Heart right ventricle (tissue), 16 donors: Measurements from ENCODE around the gene DENND10. TPM values are rescaled to one million over a fixed set of nuclear protein-coding genes. Genes with fewer than 3 reads are reported as not detected.
A peak's percentile ranks its signal among the peaks of the same experiment; 100 is the strongest.
"Not testable (repeated sequence)": the region's sequence is repeated elsewhere in the genome, so short reads cannot be mapped to it uniquely, and the experiment has no call there.

ENCODE experiments used
- ATAC-seq, 8 donors: fragments of 200-7000 bp; cut with Tn5 transposase; one replicate each; pipeline ENCODE4 v1.9.1; 2020; ENCODE audit warnings: mild to moderate bottlenecking in 8 of 8, moderate library complexity in 8 of 8, moderate number of reproducible peaks in 1 of 8
- DNase-seq, 2 donors: peaks; one replicate each; pipeline ENCODE4 v3.0.0-alpha.2; 2020
- H3K27ac ChIP-seq, 10 donors: fragments of 200-600 bp; sonication (generic) in 2 of 10; one replicate each; pipeline versions ENCODE4 v1.5.0 to v1.8.0; 2020 to 2022; ENCODE audit warnings: mild to moderate bottlenecking in 3 of 10
- H3K27me3 ChIP-seq, 7 donors: fragments of 200-600 bp; one replicate each; pipeline ENCODE4 v1.8.0; 2021 to 2022; ENCODE audit warnings: mild to moderate bottlenecking in 2 of 7
- H3K36me3 ChIP-seq, 9 donors: fragments of 200-600 bp; sonication (generic) in 1 of 9; one replicate each; pipeline versions ENCODE4 v1.5.0 to v1.8.0; 2020 to 2022; ENCODE audit warnings: mild to moderate bottlenecking in 2 of 9
- H3K4me1 ChIP-seq, 9 donors: fragments of 200-600 bp; sonication (generic) in 1 of 9; one replicate each; pipeline versions ENCODE4 v1.5.0 to v1.8.0; 2020 to 2022; ENCODE audit warnings: mild to moderate bottlenecking in 4 of 9
- H3K4me3 ChIP-seq, 10 donors: fragments of 200-600 bp; sonication (generic) in 2 of 10; one replicate each; pipeline versions ENCODE4 v1.5.0 to v1.8.0; 2020 to 2022; ENCODE audit warnings: mild to moderate bottlenecking in 7 of 10, moderate library complexity in 2 of 10
- H3K9me3 ChIP-seq, 11 donors: fragments of 200-600 bp in 10 of 11; sonication (generic) in 2 of 11; one replicate each; pipeline versions ENCODE4 v1.5.0 to v1.8.0; 2013 to 2022; ENCODE audit warnings: mild to moderate bottlenecking in 2 of 11, control low read depth in 1 of 11, moderate library complexity in 1 of 11
- CTCF ChIP-seq, 9 donors: fragments of 200-600 bp; sonication (generic) in 2 of 9; IDR thresholded peaks; one replicate each; pipeline versions ENCODE4 v1.5.0 to v1.8.0; 2021 to 2022; ENCODE audit warnings: antibody characterized with exemption in 9 of 9, mild to moderate bottlenecking in 5 of 9, moderate library complexity in 1 of 9
- WGBS, 2 donors: extraction: QIAGEN DNeasy Blood & Tissue Kit; methylation state at CpG; one replicate each; pipeline ENCODE4 v1.1.7; 2013; ENCODE audit warnings: inconsistent platforms in 1 of 2; 5-methylcytosine and 5-hydroxymethylcytosine counted together
- intact Hi-C, 10 donors: fragments of 100-400 bp; cut with DNase I; formaldehyde crosslinking; loops; one replicate each; pipeline versions ENCODE4 v1.11.1 to v1.14.2; 2022
- polyA plus RNA-seq, 2 donors: library from polyadenylated mRNA; stranded (reverse); fragments of 200-250 nt; gene quantifications; one replicate each; pipeline ENCODE4 v1.2.3, GENCODE V29; 2013
- total RNA-seq, 10 donors: library from RNA; stranded (reverse); fragmentation: NEBNext Ultra II Directional in 3 of 10; extraction: Animal tissue kit (Norgen Biotek cat#: 25700) in 3 of 10; gene quantifications; one replicate each; pipeline versions ENCODE4 v1.2.1 to v1.2.4, GENCODE V29; 2021 to 2023
- donor health status: Arrhythmogenic right ventricular cardiomyopathy.
- donor health status: ischemic (EF 13 %, LVEDD 7.1; RV severe dilation, severe dysfunction).
- donor health status: healthy with polysubstance abuse.
- donor health status: DM: no; HTN: yes; CAD: no.
- donor health status: DM: no; HTN: no; CAD: no.
- donor health status: ischemic (EF 25% LVEDD 6.9; RV normal size, moderate dysfunction).
- donor health status: ischemic (EF 25% LVEDD 5.7; RV mildly dilated, moderate dysfunction).
- donor health status: healthy.
- donor health status: DM: yes; HTN: yes; CAD: no.
- donor health status: Ischemic cardiomyopathy.
- donor health status: ischemic (EF 35%, LVEDD 5.7; RV mildly dilated, moderate dysfunction).
- donor health status: nonischemic (EF 11% LVEDD 7.7; RV severe dilation, severe dysfunction).
- donor health status: DM: yes; HTN: yes; CAD: no.
- donor health status: PGD.
- donor health status: ischemic (EF 29% LVEDD 5.4; RV normal size, mild dysfunction).
- donor health status: nonischemic (EF 23%, LVEDD 6.1; RV moderate dilation, normal function).

Gene DENND10
- total and polyA plus RNA-seq, 12 donors, result 10.7 to 28.4 (median 21.9) TPM

- H3K4me3 ChIP-seq, result peak overlapping the region in 9 of 10 donors; percentile 67 to 90 (median 80)
- no peak for TF ChIP-seq CTCF (IDR thresholded peaks at IDR 0.05)
- intact Hi-C loops, result loop anchor here in 1 of 10 donors (2.0 kb wide), 1 partner anchor 24 kb away; the partner anchor contains the start of gene EIF3A
- WGBS, 2 donors, result 0 to 1% methylated on average over 22 of the region's 22 CpGs
- peak; percentile 14 to 33 for DNase-seq
- peaks cover 0 to 24% (median 2%) of the 10 kb centered on the region in 9 donors for H3K36me3 ChIP-seq
- H3K27ac ChIP-seq, result peak overlapping the region in 7 of 10 donors; percentile 43 to 87 (median 84)
- peak in 4 of 8 donors; percentile 1 to 13 (median 6) for ATAC-seq
- no peaks in the 10 kb centered on the region for H3K9me3 ChIP-seq
- no peaks in the 10 kb centered on the region for H3K27me3 ChIP-seq
- H3K4me1 ChIP-seq, result peaks cover 0 to 28% (median 19%) of the 10 kb centered on the region in 9 donors
Observed at GRCh38 chr10:119104654-119105015, 722 bp downstream of the DENND10 start.

DNA sequence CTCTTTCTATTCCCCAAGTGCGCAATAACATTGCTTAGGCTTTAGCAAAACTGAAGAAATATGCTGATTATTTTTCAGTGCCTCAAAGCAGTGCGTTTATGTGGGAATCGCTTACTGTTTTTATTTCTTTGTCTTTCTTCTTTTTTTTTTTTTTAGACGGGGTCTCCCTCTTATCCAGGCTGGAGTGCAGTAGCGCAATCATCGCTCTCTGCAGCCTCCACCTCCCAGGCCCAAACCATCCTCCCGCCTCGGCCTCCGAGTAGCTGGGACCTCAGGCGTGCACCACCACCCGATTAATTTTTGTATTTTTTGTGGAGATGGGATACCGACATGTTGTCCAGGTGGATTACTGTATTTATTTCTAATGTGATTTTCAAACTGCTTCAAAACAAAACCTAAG is 1.2 kb downstream of the DENND10 start:
- H3K27me3 ChIP-seq, result no peaks in the 10 kb centered on the region
- no peak for TF ChIP-seq CTCF (IDR thresholded peaks at IDR 0.05)
- H3K27ac ChIP-seq, result peak overlapping the region in 1 of 10 donors; percentile 87
- DNase-seq (no peak), ATAC-seq (no peak)
- H3K36me3 ChIP-seq, result peaks cover 0 to 29% (median 5%) of the 10 kb centered on the region in 9 donors
- no peaks in the 10 kb centered on the region for H3K9me3 ChIP-seq
- intact Hi-C loops, result loop anchor here in 1 of 10 donors (2.0 kb wide), 1 partner anchor 24 kb away; the partner anchor contains the start of gene EIF3A
- peaks cover 0 to 26% (median 19%) of the 10 kb centered on the region in 9 donors for H3K4me1 ChIP-seq
- WGBS, 2 donors, result 92 to 93% methylated on average over 12 of the region's 12 CpGs
- H3K4me3 ChIP-seq, result peak overlapping the region in 9 of 10 donors; percentile 67 to 90 (median 80)

GRCh38 chr10:119105899-119106298 is 2.0 kb downstream of the DENND10 start:
- not testable (repeated sequence) for H3K9me3 ChIP-seq, H3K27me3 ChIP-seq, ATAC-seq, H3K27ac ChIP-seq, H3K4me3 ChIP-seq, DNase-seq
- intact Hi-C loops, result loop anchor here in 1 of 10 donors (2.0 kb wide), 1 partner anchor 25 kb away; the partner anchor contains the start of gene EIF3A
- Histone ChIP-seq H3K36me3 (peaks cover 0 to 37% (median 12%) of the 10 kb centered on the region in 9 donors), H3K4me1 (peaks cover 0 to 20% (median 14%) of the 10 kb centered on the region in 9 donors)
- 96 to 97% methylated on average over 7 of the region's 7 CpGs for WGBS, 2 donors

DNA sequence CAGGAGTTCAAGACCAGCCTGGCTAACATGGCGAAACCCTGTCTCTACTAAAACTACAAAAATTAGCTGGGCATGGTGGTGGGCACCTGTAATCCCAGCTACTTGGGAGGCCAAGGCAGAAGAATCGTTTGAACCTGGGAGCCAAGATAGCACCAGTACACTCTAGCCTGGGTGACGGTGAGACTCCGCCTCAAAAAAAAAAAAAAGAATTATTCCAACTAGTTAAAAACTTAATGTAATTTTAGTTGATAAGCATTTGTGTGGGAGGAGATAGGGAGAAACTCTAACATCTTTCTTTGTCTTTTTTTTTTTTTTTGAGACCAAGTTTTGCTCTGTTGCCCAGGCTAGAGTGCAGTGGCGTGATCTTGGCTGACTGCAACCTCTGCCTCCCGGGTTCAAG is 3.2 kb downstream of the DENND10 start:
- DNase-seq, H3K4me3 ChIP-seq, H3K27me3 ChIP-seq, H3K27ac ChIP-seq, intact Hi-C loops, ATAC-seq, H3K9me3 ChIP-seq: not testable (repeated sequence)
- H3K4me1 ChIP-seq, result peaks cover 0 to 17% (median 13%) of the 10 kb centered on the region in 9 donors
- WGBS, 2 donors, result 93 to 95% methylated on average over 6 of the region's 6 CpGs
- H3K36me3 ChIP-seq, result peaks cover 0 to 49% (median 21%) of the 10 kb centered on the region in 9 donors

- H3K4me3 ChIP-seq, H3K27me3 ChIP-seq, H3K9me3 ChIP-seq, ATAC-seq, intact Hi-C loops, DNase-seq: not testable (repeated sequence)
- H3K27ac ChIP-seq, result peak overlapping the region in 1 of 10 donors; percentile 44
- H3K4me1 ChIP-seq, result peaks cover 0 to 17% (median 13%) of the 10 kb centered on the region in 9 donors
- WGBS, 2 donors, result 83 to 93% methylated on average over 2 of the region's 2 CpGs
- peaks cover 0 to 55% (median 24%) of the 10 kb centered on the region in 9 donors for H3K36me3 ChIP-seq
Observed at GRCh38 chr10:119107771-119108170, 3.9 kb downstream of the DENND10 start.

GRCh38 chr10:119112056-119112455 is 8.1 kb downstream of the DENND10 start:
- no peak for ATAC-seq
- WGBS, 2 donors, result 87 to 89% methylated on average over 4 of the region's 4 CpGs
- intact Hi-C loops, result no loop called here

More at GRCh38 chr10:119112056-119112455, 8.1 kb downstream of the DENND10 start:
- peaks cover 0 to 30% (median 0%) of the 10 kb centered on the region in 9 donors for H3K4me1 ChIP-seq
- peaks cover 0 to 92% (median 35%) of the 10 kb centered on the region in 9 donors for H3K36me3 ChIP-seq
- H3K4me3 ChIP-seq, result no peak overlapping the region
- no peak for DNase-seq
- H3K27ac ChIP-seq, result peak overlapping the region in 1 of 10 donors; percentile 34
- no peaks in the 10 kb centered on the region for H3K9me3 ChIP-seq
- no peaks in the 10 kb centered on the region for H3K27me3 ChIP-seq
- TF ChIP-seq CTCF (IDR thresholded peaks at IDR 0.05), result no peak
